GM10248 (cell line): Measurements from ENCODE around the gene KTN1.

Experiments
- CTCF ChIA-PET: fragments of 300-600 bp; sonication (Branson Sonifier 250); formaldehyde crosslinking; extraction: SDS; loops from one replicate; lab custom pipeline; 2021; ENCODE audit warnings: antibody characterized with exemption; lab: Yijun Ruan, JAX
- POLR2A ChIA-PET: fragments of 350-650 bp; sonication (Branson Sonifier 250); formaldehyde crosslinking; extraction: SDS; loops from one replicate; lab custom pipeline; 2020; ENCODE audit warnings: antibody characterized with exemption; lab: Yijun Ruan, JAX
- DNase-seq: peaks from one replicate; pipeline ENCODE4 v3.0.0; 2012; ENCODE audit errors: extremely low spot score
- CTCF ChIP-seq: IDR thresholded peaks from 2 replicates; pipeline ENCODE4 v1.5.1; 2012; ENCODE audit warnings: mild to moderate bottlenecking, low read depth; ENCODE audit errors: extremely low read depth, missing control alignments, control extremely low read depth

Gene KTN1

GRCh38 chr14:55712491-55712890, 132.5 kb downstream of the KTN1 start:
- no peak for TF ChIP-seq CTCF
- DNase-seq = no peak
- ChIA-PET CTCF (interaction anchor here (0.8 to 1.4 kb wide), 3 partner anchors 18 to 19 kb away, joined by 3 to 4 read pairs (median 3); no protein-coding TSS in a partner anchor), POLR2A (no interaction called here)

DNA sequence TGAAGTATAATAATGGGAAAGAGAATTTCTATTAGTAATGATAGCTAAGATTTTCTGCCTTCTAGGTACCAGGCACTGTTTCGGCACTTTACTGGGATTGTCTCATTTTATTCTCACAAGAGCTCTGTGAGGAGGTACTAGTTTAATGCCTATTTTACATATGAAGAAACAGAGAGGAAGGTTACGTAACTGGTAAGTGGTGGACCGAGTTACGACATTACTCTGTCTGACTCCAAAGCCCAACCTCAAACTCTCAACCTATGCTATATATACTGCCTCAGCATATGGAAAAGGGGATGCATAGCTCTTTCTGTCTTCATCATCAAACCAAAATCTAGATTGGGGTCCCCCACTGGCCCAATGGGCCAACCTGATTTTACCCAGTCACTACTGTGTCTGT, 133.5 kb downstream of the KTN1 start:
- ChIA-PET CTCF (interaction anchor here (0.8 to 1.4 kb wide), 2 partner anchors 17 to 18 kb away, joined by 3 to 4 read pairs; no protein-coding TSS in a partner anchor), POLR2A (no interaction called here)
- DNase-seq = no peak
- TF ChIP-seq CTCF = no peak

- no peak for TF ChIP-seq CTCF
- ChIA-PET CTCF (interaction anchor here (0.6 to 2.6 kb wide), 8 partner anchors 8 to 759 kb away, joined by 3 to 10 read pairs (median 4); no protein-coding TSS in a partner anchor), POLR2A (no interaction called here)
- no peak for DNase-seq
Observed at GRCh38 chr14:55715889-55716288, 135.9 kb downstream of the KTN1 start.

- CTCF ChIA-PET = interaction anchor here (1.9 to 2.6 kb wide), 2 partner anchors 8 to 14 kb away, joined by 9 to 10 read pairs; no protein-coding TSS in a partner anchor
- DNase-seq = no peak
- TF ChIP-seq CTCF = no peak
- POLR2A ChIA-PET = no interaction called here
Observed at GRCh38 chr14:55717621-55718020, 137.6 kb downstream of the KTN1 start.

- ChIA-PET CTCF (interaction anchor here (0.9 kb wide), 1 partner anchor 13 kb away, joined by 3 read pairs; no protein-coding TSS in a partner anchor), POLR2A (no interaction called here)
- no peak for DNase-seq
- TF ChIP-seq CTCF = no peak
Observed at GRCh38 chr14:55718551-55718950, 138.5 kb downstream of the KTN1 start.

- ChIA-PET POLR2A (no interaction called here), CTCF (interaction anchor here (1.3 kb wide), 1 partner anchor 753 kb away, joined by 3 read pairs; no protein-coding TSS in a partner anchor)
- DNase-seq = no peak
- no peak for TF ChIP-seq CTCF
Observed at GRCh38 chr14:55720796-55721195, 140.8 kb downstream of the KTN1 start.

GRCh38 chr14:55721353-55721752, 141.3 kb downstream of the KTN1 start:
- TF ChIP-seq CTCF = no peak
- ChIA-PET CTCF (no interaction called here), POLR2A (no interaction called here)
- no peak for DNase-seq
